Measurements from ENCODE around the gene PPP3CB. TPM values are rescaled to one million over a fixed set of nuclear protein-coding genes. Genes with fewer than 3 reads are reported as not detected.

PPP3CB gene
- 10 to 100 TPM; 41.1 to 57.7 (median 46.2) TPM for total RNA-seq

DNA sequence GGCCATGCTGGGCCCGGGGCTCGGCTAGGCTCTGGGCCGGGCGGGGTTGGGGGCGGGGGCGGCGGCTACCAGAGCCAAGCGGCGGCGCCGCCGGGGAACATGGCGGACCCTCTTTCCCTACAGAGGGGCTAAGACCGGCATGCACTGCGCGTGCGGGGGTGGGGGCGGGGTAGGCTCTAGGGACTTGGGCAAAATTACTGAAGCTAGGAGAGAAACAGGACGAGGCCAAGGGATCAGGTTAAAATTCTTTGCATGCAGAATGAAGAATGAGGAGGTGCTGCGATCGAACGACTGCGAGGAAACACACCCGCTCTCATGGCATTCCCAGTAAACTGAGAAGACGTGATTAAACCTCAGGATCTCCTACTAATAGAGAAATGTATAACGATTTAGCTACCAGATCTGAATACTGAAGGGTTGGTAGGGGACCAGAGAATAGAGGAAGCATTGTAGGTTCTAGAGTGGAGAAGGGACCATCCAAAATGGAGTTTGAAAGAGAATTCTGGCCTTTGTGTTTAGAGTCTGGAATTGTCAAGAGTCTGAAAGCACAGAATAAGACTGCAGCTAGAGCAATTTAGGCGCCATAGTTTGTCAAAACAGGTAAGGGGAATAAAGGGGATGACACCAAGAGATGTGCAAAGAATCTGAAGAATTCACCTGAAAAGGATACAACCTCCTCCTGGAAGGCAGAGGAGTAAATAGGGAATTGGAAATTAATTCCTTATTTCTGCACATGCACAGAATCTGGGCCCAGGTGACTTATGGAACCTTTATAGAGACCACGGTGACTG lies at the start of gene PPP3CB:
TSS of gene PPP3CB (minus strand) at position 141 of the 791 bp plus-strand sequence. CDS start at position 6, 135 bp downstream.
- DNase-seq (ENCODE audit: low spot score), result peak; percentile 82
- TF ChIP-seq, protein P1, sequence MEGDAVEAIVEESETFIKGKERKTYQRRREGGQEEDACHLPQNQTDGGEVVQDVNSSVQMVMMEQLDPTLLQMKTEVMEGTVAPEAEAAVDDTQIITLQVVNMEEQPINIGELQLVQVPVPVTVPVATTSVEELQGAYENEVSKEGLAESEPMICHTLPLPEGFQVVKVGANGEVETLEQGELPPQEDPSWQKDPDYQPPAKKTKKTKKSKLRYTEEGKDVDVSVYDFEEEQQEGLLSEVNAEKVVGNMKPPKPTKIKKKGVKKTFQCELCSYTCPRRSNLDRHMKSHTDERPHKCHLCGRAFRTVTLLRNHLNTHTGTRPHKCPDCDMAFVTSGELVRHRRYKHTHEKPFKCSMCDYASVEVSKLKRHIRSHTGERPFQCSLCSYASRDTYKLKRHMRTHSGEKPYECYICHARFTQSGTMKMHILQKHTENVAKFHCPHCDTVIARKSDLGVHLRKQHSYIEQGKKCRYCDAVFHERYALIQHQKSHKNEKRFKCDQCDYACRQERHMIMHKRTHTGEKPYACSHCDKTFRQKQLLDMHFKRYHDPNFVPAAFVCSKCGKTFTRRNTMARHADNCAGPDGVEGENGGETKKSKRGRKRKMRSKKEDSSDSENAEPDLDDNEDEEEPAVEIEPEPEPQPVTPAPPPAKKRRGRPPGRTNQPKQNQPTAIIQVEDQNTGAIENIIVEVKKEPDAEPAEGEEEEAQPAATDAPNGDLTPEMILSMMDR (IDR thresholded peaks at IDR 0.05), result no peak
- peak; percentile 97 for ATAC-seq (ENCODE audit: low FRiP score)

- ATAC-seq (ENCODE audit: low FRiP score), result no peak
Measured at GRCh38 chr10:73545357-73545756, 49.5 kb upstream of the PPP3CB start.

DNA sequence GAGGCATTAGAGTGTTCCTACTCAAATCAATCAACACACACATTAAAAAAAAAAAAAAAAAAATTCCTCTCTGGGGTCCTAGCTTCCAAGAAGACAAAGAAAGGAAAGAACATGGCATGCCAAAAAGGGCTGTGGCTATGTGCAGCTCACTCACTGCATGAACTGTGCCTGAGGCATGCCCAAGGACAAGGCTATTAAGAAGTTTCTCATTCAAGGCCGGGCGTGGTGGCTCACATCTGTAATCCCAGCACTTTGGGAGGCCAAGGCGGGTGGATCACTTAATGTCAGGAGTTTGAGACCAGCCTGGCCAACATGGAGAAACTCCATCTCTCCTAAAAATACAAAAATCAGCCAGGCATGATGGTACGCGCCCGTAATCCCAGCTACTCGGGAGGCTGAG lies 41.9 kb upstream of the PPP3CB start:
- TF ChIP-seq, protein P1 (IDR thresholded peaks at IDR 0.05), result no peak
- DNase-seq (ENCODE audit: low spot score) (no peak), ATAC-seq (ENCODE audit: low FRiP score) (no peak)

More at GRCh38 chr10:73545357-73545756, 49.5 kb upstream of the PPP3CB start:
- TF ChIP-seq, protein P1 (IDR thresholded peaks at IDR 0.05), result no peak
- DNase-seq (ENCODE audit: low spot score), result no peak

DNA sequence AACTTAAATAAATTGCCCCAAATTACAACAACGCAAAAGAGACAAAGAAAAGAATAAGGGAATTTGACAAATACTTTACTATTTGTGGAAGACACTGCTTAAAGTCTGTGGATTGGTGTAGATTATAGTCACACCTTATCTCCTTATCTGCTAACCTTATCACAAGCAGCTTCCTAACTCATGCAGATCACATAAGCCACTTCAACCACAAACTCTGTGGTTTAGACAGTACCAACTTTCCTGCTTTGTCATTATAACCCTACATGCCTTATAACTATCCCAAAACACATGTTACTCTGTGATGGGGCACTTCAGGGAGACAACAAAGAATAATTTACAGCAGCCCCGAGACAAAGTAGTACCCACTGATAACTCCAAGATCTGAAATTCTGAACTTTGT lies 41.5 kb upstream of the PPP3CB start:
- DNase-seq (ENCODE audit: low spot score) (no peak), ATAC-seq (ENCODE audit: low FRiP score) (no peak)
- TF ChIP-seq, protein P1 (IDR thresholded peaks at IDR 0.05), result no peak

GRCh38 chr10:73534857-73535256 lies 39.0 kb upstream of the PPP3CB start:
- TF ChIP-seq, protein P1 (IDR thresholded peaks at IDR 0.05), result no peak
- ATAC-seq (ENCODE audit: low FRiP score) (no peak), DNase-seq (ENCODE audit: low spot score) (no peak)

- ATAC-seq (ENCODE audit: low FRiP score) (peak; percentile 68), DNase-seq (ENCODE audit: low spot score) (no peak)
- TF ChIP-seq, protein P1 (IDR thresholded peaks at IDR 0.05), result peak in 1 of 3 donors; percentile 37
Measured at GRCh38 chr10:73529089-73529832, 33.4 kb upstream of the PPP3CB start.
